ENCODE data around the gene IQCF2. TPM values are rescaled to one million over a fixed set of nuclear protein-coding genes. Genes with fewer than 3 reads are reported as not detected.

IQCF2 gene
- total and polyA plus RNA-seq, 9 of the 15 experiments (the other 6 are each of a cell fraction or from before 2014, with no cell fraction given), result not detected

- TF ChIP-seq SLC30A9 (CRISPR knock-in tag; IDR thresholded peaks at IDR 0.05), result no peak
Measured at GRCh38 chr3:51817375-51817774, 44.0 kb upstream of the IQCF2 start (continued).

GRCh38 chr3:51819151-51819550 is 42.3 kb upstream of the IQCF2 start:
- no peaks in the 10 kb centered on the region for H3K79me2 ChIP-seq (ENCODE audit: control insufficient read depth, insufficient read depth, low read length)
- H3K36me3 ChIP-seq (ENCODE audit: control insufficient read depth, insufficient read depth, low read length), result no peaks in the 10 kb centered on the region
- intact Hi-C loops (cut with micrococcal nuclease) (no loop called here), in situ Hi-C loops (cut with MboI) (no loop called here)
- H3K4me2 ChIP-seq (ENCODE audit: insufficient read depth, low read length), result no peak overlapping the region
- ChIA-PET POLR2A (interaction anchor here (0.5 to 1.3 kb wide), 2 partner anchors 11 to 870 kb away, joined by 3 to 4 read pairs; no protein-coding TSS in a partner anchor), CTCF (ENCODE audit: low intra/inter-chr PET ratio) (no interaction called here)
- no peaks in the 10 kb centered on the region for H3K9me3 ChIP-seq (replicated peaks; ENCODE audit: control insufficient read depth, insufficient read depth, low read depth, low read length)
- FAIRE-seq (no peak), DNase-seq (ENCODE audit: extremely low read depth in 1 of 4, low spot score in 3 of 4) (no peak), ATAC-seq (no peak)
- WGBS (ENCODE audit: insufficient coverage, low coverage, missing lambda C conversion rate), result under 1% methylated on average over 14 of the region's 15 CpGs
- H3K4me1 ChIP-seq (replicated peaks in 1 of 2; ENCODE audit: control insufficient read depth in 2 of 2, insufficient read depth in 2 of 2, low read length in 2 of 2), result no peaks in the 10 kb centered on the region; a peak in 1 of 5 replicates
- H3K27ac ChIP-seq (ENCODE audit: extremely low read depth, low read depth, low read length), result no peak overlapping the region
- no TSS peak for BruUV-seq (replicated peaks)
- no peaks in the 10 kb centered on the region for H4K20me1 ChIP-seq (replicated peaks; ENCODE audit: control insufficient read depth, insufficient read depth, low read length)
- no peaks in the 10 kb centered on the region for H3K9me1 ChIP-seq (ENCODE audit: control insufficient read depth, insufficient read depth, low read length)
- H3K27me3 ChIP-seq (ENCODE audit: control insufficient read depth in 2 of 2, insufficient read depth in 2 of 2, low read length in 2 of 2), result peaks cover 3 to 18% of the 10 kb centered on the region in 2 experiments; a peak in 4 of 5 replicates
- H3K4me3 ChIP-seq, result no peak overlapping the region
- H2AFZ ChIP-seq (ENCODE audit: low read depth, low read length), result no peak overlapping the region
- no peak overlapping the region for H3K9ac ChIP-seq (ENCODE audit: insufficient read depth in 1 of 2, low read depth in 2 of 2, low read length in 2 of 2)
- no peak for TF ChIP-seq KDM5B (IDR thresholded peaks at IDR 0.05; ENCODE audit: insufficient replicate concordance, low read depth, low read length)
- no peak for TF ChIP-seq CREBBP (IDR thresholded peaks at IDR 0.05; ENCODE audit: low read depth, low read length)
- no peak for TF ChIP-seq RREB1 (CRISPR knock-in tag; IDR thresholded peaks at IDR 0.05)
- TF ChIP-seq RCOR1 (IDR thresholded peaks at IDR 0.05; ENCODE audit: borderline replicate concordance in 1 of 2, low read depth in 2 of 2, low read length in 2 of 2), result no peak
- TF ChIP-seq MCM3 (IDR thresholded peaks at IDR 0.05), result no peak
- TF ChIP-seq SOX6 (IDR thresholded peaks at IDR 0.05), result no peak
- TF ChIP-seq ZKSCAN1 (IDR thresholded peaks at IDR 0.05; ENCODE audit: low read depth, low read length), result no peak
- no peak for TF ChIP-seq SFPQ (IDR thresholded peaks at IDR 0.05; ENCODE audit: low read depth, low read length)
- TF ChIP-seq EP300 (IDR thresholded peaks at IDR 0.05; ENCODE audit: low read length), result no peak
- no peak for TF ChIP-seq ZC3H4 (CRISPR knock-in tag; IDR thresholded peaks at IDR 0.05; ENCODE audit: borderline replicate concordance)
- TF ChIP-seq EHMT2 (IDR thresholded peaks at IDR 0.05), result no peak
- TF ChIP-seq GABPB2 (CRISPR knock-in tag; conservative IDR thresholded peaks at IDR 0.05), result no peak

Data from K562 (cell line).